Endothelial cell of umbilical vein (primary cell): ENCODE measurements around the gene TTC1. TPM values are rescaled to one million over a fixed set of nuclear protein-coding genes. Genes with fewer than 3 reads are reported as not detected.

Experiments
- BruUV-seq: library from RNA; stranded (reverse); fragments of 400-500 nt; replicated peaks from 2 replicates; lab custom pipeline; 2021; lab: Mats Ljungman, UMichigan
- CTCF ChIA-PET: fragments of 300-600, 350-600 bp; sonication (Branson Sonifier 250); formaldehyde crosslinking; loops from one replicate; lab custom pipeline; 2021; ENCODE audit warnings: antibody characterized with exemption, inconsistent platforms; lab: Charles Lee
- POLR2A ChIA-PET: fragments of 300-600, 350-600 bp; sonication (Branson Sonifier 250); formaldehyde crosslinking; loops from one replicate; lab custom pipeline; 2021; ENCODE audit warnings: antibody characterized with exemption, inconsistent platforms; lab: Charles Lee
- DNase-seq: peaks from one replicate; pipeline ENCODE4 v3.0.0-alpha.2; 2011; ENCODE audit warnings: low read depth, low spot score
- FAIRE-seq: peaks from 2 replicates; lab custom pipeline; 2011; peaks lifted over from hg19 to GRCh38; lab: Jason Lieb, UNC
- H2AFZ ChIP-seq: 2 replicates; pipeline ENCODE4 v1.6.0; 2012; ENCODE audit warnings: low read depth, low read length, control low read depth, inconsistent platforms
- H3K27ac ChIP-seq: 2 replicates; pipeline ENCODE4 v1.5.1; 2011; ENCODE audit warnings: low read depth, mild to moderate bottlenecking, control low read depth, low read length, moderate library complexity; ENCODE audit not compliant: insufficient read depth
- H3K27me3 ChIP-seq, 2 experiments: 2 replicates each; pipeline versions ENCODE4 v1.6.0 to v1.6.1; 2011; ENCODE audit warnings: low read length in 2 of 2, mixed read lengths in 1 of 2; ENCODE audit not compliant: control insufficient read depth in 2 of 2, insufficient read depth in 2 of 2
- H3K36me3 ChIP-seq, 2 experiments: 2 replicates in 1 of 2; 3 replicates in 1 of 2; pipeline ENCODE4 v1.5.1; 2011; ENCODE audit warnings: low read length in 2 of 2, mild to moderate bottlenecking in 1 of 2, moderate library complexity in 1 of 2; ENCODE audit not compliant: control insufficient read depth in 2 of 2, insufficient read depth in 2 of 2; ENCODE audit errors: extremely low read depth in 1 of 2
- H3K4me1 ChIP-seq: 3 replicates; pipeline ENCODE4 v1.5.1; 2011; ENCODE audit warnings: mild to moderate bottlenecking, low read length; ENCODE audit not compliant: control insufficient read depth, insufficient read depth; ENCODE audit errors: extremely low read depth
- H3K4me2 ChIP-seq: 2 replicates; pipeline ENCODE4 v1.6.1; 2011; ENCODE audit warnings: low read length, control low read depth, mixed read lengths; ENCODE audit not compliant: insufficient read depth
- H3K4me3 ChIP-seq, 3 experiments: fragments of 200-600 bp in 1 of 3; sonication (generic), shearing (Covaris generic) in 1 of 3; replicated peaks in 1 of 3; 2 replicates each; pipeline ENCODE4 v1.5.1; 2011 to 2016; ENCODE audit warnings: control low read depth in 3 of 3, low read length in 3 of 3, mild to moderate bottlenecking in 2 of 3, inconsistent platforms in 1 of 3, low read depth in 1 of 3, moderate library complexity in 1 of 3; ENCODE audit not compliant: insufficient read depth in 1 of 3
- H3K79me2 ChIP-seq: 2 replicates; pipeline ENCODE4 v1.6.0; 2012; ENCODE audit warnings: low read length, inconsistent platforms; ENCODE audit not compliant: control insufficient read depth, insufficient read depth
- H3K9ac ChIP-seq: replicated peaks from 2 replicates; pipeline ENCODE3; 2011; ENCODE audit warnings: low read length, control low read depth; ENCODE audit not compliant: insufficient read depth; ENCODE audit errors: extremely low read depth
- H3K9me1 ChIP-seq: replicated peaks from 3 replicates; pipeline ENCODE4 v1.6.0; 2011; ENCODE audit warnings: mild to moderate bottlenecking, low read length; ENCODE audit not compliant: control insufficient read depth, insufficient read depth; ENCODE audit errors: extremely low read depth
- H3K9me3 ChIP-seq: replicated peaks from 2 replicates; pipeline ENCODE4 v1.5.1; 2012; ENCODE audit warnings: low read length, inconsistent platforms; ENCODE audit not compliant: control insufficient read depth, insufficient read depth
- H4K20me1 ChIP-seq: replicated peaks from 2 replicates; pipeline ENCODE3; 2011; ENCODE audit warnings: mild to moderate bottlenecking, low read length; ENCODE audit not compliant: control insufficient read depth, insufficient read depth; ENCODE audit errors: extremely low read depth
- CTCF ChIP-seq, 2 donors: IDR thresholded peaks; 1 replicate in 1 of 2; 2 replicates in 1 of 2; pipeline ENCODE4 v1.5.1; 2011; ENCODE audit warnings: low read length in 2 of 2, mild to moderate bottlenecking in 2 of 2, moderate library complexity in 2 of 2, control low read depth in 1 of 2, inconsistent platforms in 1 of 2, low read depth in 1 of 2; ENCODE audit not compliant: insufficient read depth in 1 of 2; ENCODE audit errors: extremely low read depth in 1 of 2
- EZH2 ChIP-seq: IDR thresholded peaks from 2 replicates; pipeline ENCODE4 v1.6.1; 2012; ENCODE audit warnings: borderline replicate concordance, low read depth, mild to moderate bottlenecking, moderate library complexity, low read length, inconsistent platforms; ENCODE audit not compliant: severe bottlenecking
- FOS ChIP-seq: IDR thresholded peaks from 2 replicates; pipeline ENCODE4 v1.6.1; 2011; ENCODE audit warnings: mild to moderate bottlenecking, low read length, moderate library complexity, borderline replicate concordance; ENCODE audit not compliant: insufficient read depth
- GATA2 ChIP-seq: IDR thresholded peaks from 2 replicates; pipeline ENCODE4 v1.7.0; 2011; ENCODE audit warnings: low read depth, mild to moderate bottlenecking, moderate library complexity, mixed read lengths, low read length; ENCODE audit not compliant: insufficient read length, insufficient read depth
- JUN ChIP-seq: IDR thresholded peaks from 2 replicates; pipeline ENCODE4 v1.6.1; 2011; ENCODE audit warnings: borderline replicate concordance, low read depth; ENCODE audit not compliant: insufficient read length, insufficient read depth
- MAX ChIP-seq: IDR thresholded peaks from 2 replicates; pipeline ENCODE4 v1.6.1; 2011; ENCODE audit not compliant: insufficient read depth, insufficient read length
- MYC ChIP-seq: IDR thresholded peaks from one replicate; pipeline ENCODE4 v1.6.1; 2011; ENCODE audit warnings: mild to moderate bottlenecking, low read depth, low read length
- POLR2A ChIP-seq: IDR thresholded peaks from 2 replicates; pipeline ENCODE4 v1.6.1; 2012; ENCODE audit warnings: low read depth, mild to moderate bottlenecking, control low read depth, low read length
- POLR2AphosphoS5 ChIP-seq: IDR thresholded peaks from 2 replicates; pipeline ENCODE4 v1.6.1; 2012; ENCODE audit warnings: low read depth, mild to moderate bottlenecking, control low read depth, low read length, moderate library complexity; ENCODE audit not compliant: insufficient read depth
- dilution Hi-C: fragments of 300-500 bp; cut with MboI; formaldehyde crosslinking; loops from one replicate; pipeline ENCODE4 v1.15.0; 2019; ENCODE audit warnings: low sequenced_read_pairs; ENCODE audit not compliant: extremely low pct_ligation_motif_present
- intact Hi-C: fragments of 100-400 bp; cut with micrococcal nuclease; formaldehyde crosslinking; loops from one replicate; pipeline ENCODE4 v1.10.0; 2022
- polyA plus RNA-seq, 4 experiments: library from polyadenylated mRNA; depleted of rRNA in 3 of 4; stranded (reverse) in 3 of 4; unstranded in 1 of 4; fragments of >200 nt; gene quantifications; 2 replicates each; pipeline versions ENCODE4 v1.2.1 to v1.2.3, GENCODE V29; 2011 to 2012; ENCODE audit warnings: missing spikeins in 1 of 4
- total RNA-seq: library from RNA; stranded (reverse); gene quantifications from 2 replicates; pipeline ENCODE4 v1.2.3, GENCODE V29; 2021

The TTC1 gene
- total and polyA plus RNA-seq, 2 donors (not counting 3 experiments of a cell fraction or from before 2014, with no cell fraction given) = 23.9 to 62.6 TPM

GRCh38 chr5:159990506-159990905 is 18.4 kb upstream of the TTC1 start:
- Histone ChIP-seq H3K36me3 (no peaks in the 10 kb centered on the region), H3K9me3 (no peaks in the 10 kb centered on the region), H2AFZ (no peak overlapping the region), H3K9ac (no peak overlapping the region), H3K27me3 (peaks cover 30 to 36% of the 10 kb centered on the region in 2 experiments), H4K20me1 (no peaks in the 10 kb centered on the region), H3K27ac (no peak overlapping the region), H3K4me2 (no peak overlapping the region), H3K4me3 (no peak overlapping the region), H3K9me1 (no peaks in the 10 kb centered on the region), H3K4me1 (peaks cover 2% of the 10 kb centered on the region), H3K79me2 (no peaks in the 10 kb centered on the region)
- FAIRE-seq = no peak
- CTCF ChIA-PET = no interaction called here
- no peak for TF ChIP-seq JUN
- DNase-seq = no peak
- dilution Hi-C loops (no loop called here), intact Hi-C loops (no loop called here)
- BruUV-seq = no TSS peak
- POLR2A ChIA-PET = no interaction called here

- POLR2A ChIA-PET = no interaction called here
Observed at GRCh38 chr5:159992566-159992965, 16.4 kb upstream of the TTC1 start.

More at GRCh38 chr5:159992566-159992965, 16.4 kb upstream of the TTC1 start:
- Histone ChIP-seq H3K4me3 (no peak overlapping the region), H3K4me2 (no peak overlapping the region), H4K20me1 (no peaks in the 10 kb centered on the region), H3K27ac (no peak overlapping the region), H2AFZ (no peak overlapping the region), H3K9me1 (no peaks in the 10 kb centered on the region), H3K9ac (no peak overlapping the region), H3K36me3 (no peaks in the 10 kb centered on the region), H3K79me2 (no peaks in the 10 kb centered on the region), H3K27me3 (peaks cover 11 to 20% of the 10 kb centered on the region in 2 experiments), H3K9me3 (no peaks in the 10 kb centered on the region), H3K4me1 (no peaks in the 10 kb centered on the region)
- dilution Hi-C loops (no loop called here), intact Hi-C loops (no loop called here)
- no TSS peak for BruUV-seq
- no peak for TF ChIP-seq MAX
- TF ChIP-seq MYC = no peak
- no peak for TF ChIP-seq FOS
- no peak for TF ChIP-seq JUN
- no peak for TF ChIP-seq CTCF (IDR thresholded peaks at IDR 0.05; ENCODE audit: extremely low read depth in 1 of 2, insufficient read depth in 1 of 2, low read depth in 1 of 2, low read length in 2 of 2)
- TF ChIP-seq GATA2 = no peak
- TF ChIP-seq POLR2AphosphoS5 = no peak
- TF ChIP-seq POLR2A = no peak
- TF ChIP-seq EZH2 = no peak
- CTCF ChIA-PET = interaction anchor here (1.1 to 1.5 kb wide), 2 partner anchors 10 to 836 kb away, joined by 3 to 6 read pairs; no protein-coding TSS in a partner anchor
- FAIRE-seq = no peak
- DNase-seq = no peak
